Stimulated activated CD4-positive, alpha-beta T cell treated with anti-CD3 and anti-CD28 coated beads, TNF-alpha, amount 100 ng/mL, for 1 hour (primary cell): ENCODE results near the gene MAGEL2.
"Not testable (repeated sequence)": the region's sequence is repeated elsewhere in the genome, so short reads cannot be mapped to it uniquely, and the experiment has no call there.

Experiments
- DNase-seq, 3 donors: peaks; one replicate each; pipeline ENCODE4 v3.0.0-alpha.2; 2020; ENCODE audit warnings: low read depth in 3 of 3, low spot score in 1 of 3

MAGEL2 gene

DNA sequence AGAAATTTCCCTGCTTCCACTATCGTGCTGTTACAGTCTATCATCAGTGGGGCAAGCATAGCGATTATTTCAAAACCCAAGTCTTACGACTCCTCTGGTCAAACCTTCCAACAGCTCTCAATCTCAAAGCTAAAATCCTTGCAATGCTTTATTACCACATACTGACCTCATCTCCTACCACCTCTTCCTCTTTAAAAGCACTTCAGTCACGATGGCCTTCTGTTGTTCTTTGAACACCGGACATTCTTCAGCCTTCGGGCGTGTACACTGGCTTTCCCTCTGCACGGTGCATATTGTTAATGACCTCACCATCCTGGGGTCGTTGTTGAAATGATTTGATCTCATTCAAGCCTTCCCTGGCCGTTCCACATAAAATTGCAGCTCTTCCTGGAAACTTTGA, 31.1 kb downstream of the MAGEL2 start:
- DNase-seq, result no peak

DNA sequence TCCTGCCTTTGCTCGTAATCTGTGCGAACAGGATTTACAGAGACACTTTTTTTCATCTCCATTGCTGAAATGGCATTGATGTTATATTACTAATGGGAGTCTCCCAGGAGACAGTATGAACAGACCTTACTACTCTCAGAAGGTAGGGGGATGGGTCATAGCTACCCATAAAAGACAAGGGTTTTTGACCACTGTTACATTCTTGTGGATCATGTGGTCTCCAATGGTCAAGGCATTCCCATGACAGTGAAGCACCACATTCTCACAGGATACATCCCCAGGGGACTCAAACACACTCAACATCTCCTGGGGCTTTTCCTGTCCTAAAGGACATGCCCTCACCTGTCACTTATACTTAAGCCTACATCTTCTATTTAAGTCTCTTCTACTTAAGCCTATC, 41.4 kb downstream of the MAGEL2 start:
- no peak for DNase-seq

DNA sequence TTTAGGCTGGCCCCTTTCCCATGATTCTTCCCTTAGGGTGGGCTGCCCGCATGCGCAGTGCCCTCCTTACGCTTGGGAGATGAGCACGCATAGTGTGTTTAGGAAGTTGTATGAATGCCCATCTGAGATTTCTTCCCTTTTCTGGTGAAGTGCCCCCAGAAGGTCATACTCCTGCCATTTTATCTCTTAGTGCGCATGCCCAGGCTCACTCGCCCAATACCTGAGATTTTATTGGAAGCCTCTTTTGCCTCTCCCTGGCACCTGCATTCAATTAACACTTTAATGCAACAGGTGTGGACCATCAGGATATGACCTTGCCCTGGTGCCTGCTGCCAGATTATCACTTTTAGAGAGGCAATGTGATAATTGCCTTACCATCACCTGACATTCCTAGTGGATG, 45.5 kb downstream of the MAGEL2 start:
- DNase-seq, result no peak

DNA sequence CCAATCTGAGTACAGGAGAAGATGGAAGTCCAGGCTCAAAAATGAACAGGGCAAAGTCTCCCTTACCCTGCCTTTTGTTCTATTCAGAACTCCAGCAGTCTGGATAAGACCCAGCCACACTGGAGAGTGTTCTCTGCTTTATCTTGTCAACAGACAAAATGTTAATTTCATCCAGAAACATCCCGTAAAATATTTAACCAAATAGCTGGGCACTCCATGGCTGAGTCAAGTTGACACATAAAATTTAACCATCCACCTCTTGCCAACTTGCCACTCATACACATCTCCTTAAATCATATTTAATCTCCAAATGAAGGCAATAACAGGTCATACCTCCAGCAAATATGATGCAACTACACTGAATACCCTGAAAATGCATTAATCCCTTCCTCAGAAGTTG, 48.6 kb downstream of the MAGEL2 start:
- no peak for DNase-seq

DNA sequence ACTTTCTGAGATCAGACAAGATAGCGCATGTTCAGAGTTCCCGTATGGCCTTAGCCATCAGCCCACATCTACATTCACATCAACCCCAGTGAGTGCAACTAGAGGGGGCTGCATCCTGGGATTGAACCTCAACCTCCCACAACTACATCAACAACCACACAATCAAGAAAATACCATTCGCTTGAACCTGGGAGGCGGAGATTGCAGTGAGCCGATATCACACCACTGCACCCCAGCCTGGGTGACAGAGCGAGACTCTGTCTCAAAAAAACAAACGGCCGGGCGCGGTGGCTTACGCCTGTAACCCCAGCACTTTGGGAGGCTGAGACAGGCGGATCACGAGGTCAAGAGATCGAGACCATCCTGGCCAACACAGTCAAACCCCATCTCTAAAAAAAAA, 50.4 kb downstream of the MAGEL2 start:
- DNase-seq, result not testable (repeated sequence)

DNA sequence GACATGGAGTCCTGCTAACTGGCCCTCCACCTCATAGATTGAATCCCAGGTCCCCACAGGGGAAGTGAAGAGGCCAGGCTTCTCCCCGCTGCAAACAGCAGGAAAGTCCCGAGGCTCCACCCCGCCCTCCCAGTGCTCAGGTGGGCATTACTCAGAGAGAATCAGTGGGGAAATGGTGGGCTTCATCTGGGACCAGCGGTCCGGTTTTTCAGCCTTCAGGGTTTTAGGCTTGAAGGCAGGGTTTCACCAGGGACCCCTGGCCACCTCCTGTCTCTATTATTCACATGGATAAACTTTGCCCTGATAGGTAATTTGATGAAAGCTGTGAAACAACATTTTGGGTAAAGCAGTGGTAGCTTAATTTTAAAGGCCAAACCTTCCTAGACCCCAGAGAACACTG, 50.9 kb downstream of the MAGEL2 start:
- no peak for DNase-seq

DNA sequence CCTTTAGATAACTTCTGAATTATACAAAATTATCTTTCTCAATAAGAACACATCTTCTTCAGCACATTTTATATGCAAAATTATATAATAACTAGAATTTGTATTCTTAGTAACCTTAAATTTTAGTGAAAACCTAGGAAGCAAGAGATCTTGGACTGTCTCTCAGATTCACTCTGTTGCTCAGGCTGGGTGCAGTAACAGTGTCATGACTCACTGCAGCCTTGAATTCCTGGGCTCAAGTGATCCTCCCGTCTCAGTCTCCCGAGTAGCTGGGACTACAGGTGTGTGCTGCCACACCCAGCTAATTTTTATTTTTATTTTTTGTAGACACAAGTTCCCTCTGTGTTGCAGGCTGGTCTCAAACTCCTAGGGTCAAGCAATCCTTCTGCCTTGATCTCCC, 52.3 kb downstream of the MAGEL2 start:
- DNase-seq, result no peak

DNA sequence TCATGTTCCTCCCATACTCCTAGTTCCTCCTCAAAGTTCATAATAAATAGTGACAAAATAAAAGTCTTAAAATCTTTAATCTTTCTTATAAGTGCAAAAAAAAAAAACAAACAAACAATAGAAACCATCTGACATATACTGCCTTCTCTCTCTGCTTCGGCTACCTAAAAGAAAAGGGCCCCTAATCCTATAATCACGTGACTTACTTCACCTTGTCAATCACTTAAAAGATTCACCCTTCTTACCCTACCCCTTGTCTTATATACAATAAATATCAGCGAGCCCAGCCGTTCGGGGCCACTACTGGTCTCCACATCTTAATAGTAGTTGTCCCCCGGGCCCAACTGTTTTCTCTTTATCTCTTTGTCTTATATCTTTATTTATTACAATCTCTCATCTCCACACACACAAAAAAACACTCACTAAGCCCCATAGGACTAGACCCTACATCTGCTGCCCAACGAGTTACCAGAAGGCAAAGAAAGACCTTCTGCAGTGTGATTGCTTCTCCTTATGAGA, 53.4 kb downstream of the MAGEL2 start:
- no peak for DNase-seq
